PC-9 (cell line): ENCODE data around the gene CNNM4. TPM values are rescaled to one million over a fixed set of nuclear protein-coding genes. Genes with fewer than 3 reads are reported as not detected.

Experiments
- BruUV-seq: library from RNA; stranded (reverse); fragments of 400-500 nt; replicated peaks from 2 replicates; lab custom pipeline; 2021; lab: Mats Ljungman, UMichigan
- CTCF ChIA-PET: fragments of 300-600 bp; sonication (Branson Sonifier 250); formaldehyde crosslinking; loops from one replicate; lab custom pipeline; 2022; ENCODE audit warnings: antibody characterized with exemption; lab: Charles Lee
- POLR2A ChIA-PET: fragments of 300-600 bp; sonication (Branson Sonifier 250); formaldehyde crosslinking; loops from one replicate; lab custom pipeline; 2022; ENCODE audit warnings: antibody characterized with exemption; ENCODE audit not compliant: unreplicated experiment; lab: Charles Lee
- DNase-seq, 2 experiments: peaks; one replicate each; pipeline versions ENCODE4 v3.0.0 to v3.0.0-alpha.2; 2015 to 2022; ENCODE audit warnings: mixed read lengths in 1 of 2
- H2AFZ ChIP-seq: fragments of 200-600 bp; sonication (generic); 2 replicates; pipeline ENCODE4 v1.8.1; 2017; ENCODE audit warnings: antibody characterized with exemption
- H3F3A ChIP-seq: fragments of 200-600 bp; sonication (generic); 2 replicates; pipeline ENCODE4 v1.8.1; 2017; ENCODE audit warnings: antibody characterized with exemption, mild to moderate bottlenecking, low read depth; ENCODE audit not compliant: insufficient read depth
- H3K27ac ChIP-seq: fragments of 200-600 bp; sonication (generic); 2 replicates; pipeline ENCODE4 v1.6.1; 2016; ENCODE audit warnings: mixed run types
- H3K27me3 ChIP-seq: fragments of 200-600 bp; sonication (generic); 2 replicates; pipeline ENCODE4 v1.6.1; 2016; ENCODE audit warnings: low read depth, mixed run types; ENCODE audit not compliant: insufficient read depth
- H3K36me3 ChIP-seq: fragments of 200-600 bp; sonication (generic); 2 replicates; pipeline ENCODE4 v1.6.1; 2016; ENCODE audit warnings: low read depth, mixed run types
- H3K4me1 ChIP-seq: fragments of 200-600 bp; sonication (generic); replicated peaks from 2 replicates; pipeline ENCODE4 v1.6.1; 2016; ENCODE audit warnings: mixed run types; ENCODE audit not compliant: insufficient read depth
- H3K4me2 ChIP-seq: fragments of 200-600 bp; sonication (generic); 2 replicates; pipeline ENCODE4 v1.6.1; 2017; ENCODE audit warnings: mixed run types
- H3K4me3 ChIP-seq: fragments of 200-600 bp; sonication (generic); 2 replicates; pipeline ENCODE4 v1.6.1; 2016; ENCODE audit warnings: mixed run types
- H3K79me2 ChIP-seq: fragments of 200-600 bp; sonication (generic); 2 replicates; pipeline ENCODE4 v1.6.1; 2017; ENCODE audit warnings: low read depth, mixed run types
- H3K9me2 ChIP-seq: fragments of 200-600 bp; sonication (generic); 2 replicates; pipeline ENCODE4 v1.8.1; 2017; ENCODE audit warnings: mild to moderate bottlenecking; ENCODE audit not compliant: insufficient read depth
- H3K9me3 ChIP-seq: fragments of 200-600 bp; sonication (generic); 2 replicates; pipeline ENCODE4 v1.8.1; 2016; ENCODE audit warnings: low read depth; ENCODE audit not compliant: insufficient read depth
- H4K20me1 ChIP-seq: fragments of 200-600 bp; sonication (generic); 2 replicates; pipeline ENCODE4 v1.8.1; 2017; ENCODE audit not compliant: insufficient read depth
- CTCF ChIP-seq: fragments of 200-600 bp; sonication (generic); conservative IDR thresholded peaks from 2 replicates; pipeline ENCODE4 v1.6.1; 2017; ENCODE audit warnings: mixed run types, antibody characterized with exemption, mild to moderate bottlenecking, moderate library complexity
- EZH2 ChIP-seq: fragments of 200-600 bp; sonication (generic); IDR thresholded peaks from 2 replicates; pipeline ENCODE4 v1.8.0; 2017; ENCODE audit warnings: antibody characterized with exemption, low read depth
- intact Hi-C: fragments of 100-400 bp; cut with micrococcal nuclease; formaldehyde crosslinking; loops from one replicate; pipeline ENCODE4 v1.10.0; 2022; ENCODE audit not compliant: unreplicated experiment
- total RNA-seq: library from RNA; stranded (reverse); gene quantifications from 2 replicates; pipeline ENCODE4 v1.2.3, GENCODE V29; 2021

CNNM4 gene
- total RNA-seq, 1 experiment from 2014 or later: 31.4 TPM

GRCh38 chr2:96819876-96820511, 59.3 kb downstream of the CNNM4 start:
- H3F3A ChIP-seq: peaks cover 18% of the 10 kb centered on the region
- H3K27ac ChIP-seq: no peak overlapping the region
- no peaks in the 10 kb centered on the region for H3K9me3 ChIP-seq
- no TSS peak for BruUV-seq
- peaks cover 33% of the 10 kb centered on the region for H3K4me1 ChIP-seq
- TF ChIP-seq EZH2 (no peak), CTCF (no peak)
- POLR2A ChIA-PET: interaction anchor here (0.7 kb wide), 1 partner anchor 222 kb away, joined by 4 read pairs; no protein-coding TSS in a partner anchor
- DNase-seq: no peak
- H3K36me3 ChIP-seq: 0 out of 2 replicates have a peak, but pooled peaks cover 9% of the 10 kb centered on the region
- H3K4me3 ChIP-seq: no peak overlapping the region
- no peaks in the 10 kb centered on the region for H3K27me3 ChIP-seq
- H2AFZ ChIP-seq: no peak overlapping the region
- H3K9me2 ChIP-seq: no peaks in the 10 kb centered on the region
- intact Hi-C loops: loop anchor here (5.0 kb wide), 2 partner anchors 268 to 288 kb away; no protein-coding TSS in a partner anchor
- H3K79me2 ChIP-seq: peaks cover 55% of the 10 kb centered on the region
- CTCF ChIA-PET: no interaction called here
- peaks cover 28% of the 10 kb centered on the region for H4K20me1 ChIP-seq
- no peak overlapping the region for H3K4me2 ChIP-seq

DNA sequence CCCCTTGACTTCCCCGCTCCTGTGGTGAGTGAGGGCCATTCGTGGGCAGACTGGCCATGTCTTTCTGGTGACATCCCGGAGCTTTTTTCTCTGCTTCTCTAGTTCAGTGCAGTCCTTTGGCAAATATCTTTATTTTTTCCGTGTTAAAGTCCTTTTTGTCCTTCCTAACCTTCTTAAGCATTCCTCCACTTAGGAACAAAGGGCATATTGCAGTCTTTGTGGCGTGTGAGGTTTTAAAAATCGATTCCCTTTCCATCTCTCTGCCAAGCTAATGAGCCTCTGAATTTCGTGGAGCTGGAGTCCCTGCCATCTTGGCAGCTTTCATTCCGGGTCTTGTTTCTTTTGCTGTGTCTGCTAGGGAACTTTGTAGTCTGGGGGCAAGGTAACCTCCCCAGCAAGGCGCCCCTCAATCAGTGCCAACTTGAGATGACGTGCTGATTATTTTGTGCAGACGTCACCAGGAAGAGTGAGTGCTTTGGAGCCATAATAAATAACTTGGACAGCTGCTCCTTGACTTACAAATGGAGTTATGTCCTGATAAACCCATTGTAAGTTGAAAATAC, 60.5 kb downstream of the CNNM4 start:
- POLR2A ChIA-PET: interaction anchor here (0.6 kb wide), 1 partner anchor 520 kb away, joined by 3 read pairs; no protein-coding TSS in a partner anchor

GRCh38 chr2:96822786-96823185, 62.1 kb downstream of the CNNM4 start:
- Histone ChIP-seq H3K79me2 (peaks cover 47% of the 10 kb centered on the region), H3K9me3 (no peaks in the 10 kb centered on the region), H3K4me3 (no peak overlapping the region), H3K4me2 (no peak overlapping the region), H4K20me1 (peaks cover 25% of the 10 kb centered on the region), H3F3A (0 out of 2 replicates have a peak, but pooled peaks cover 10% of the 10 kb centered on the region), H3K27ac (no peak overlapping the region), H3K4me1 (peaks cover 24% of the 10 kb centered on the region), H3K9me2 (no peaks in the 10 kb centered on the region), H3K36me3 (0 out of 2 replicates have a peak, but pooled peaks cover 9% of the 10 kb centered on the region), H2AFZ (no peak overlapping the region), H3K27me3 (no peaks in the 10 kb centered on the region)
- no TSS peak for BruUV-seq
- CTCF ChIA-PET: no interaction called here
- POLR2A ChIA-PET: no interaction called here
- intact Hi-C loops: no loop called here
- no peak for DNase-seq
- TF ChIP-seq EZH2 (no peak), CTCF (no peak)

More for the DNA sequence above, 60.5 kb downstream of the CNNM4 start:
- H3K27ac ChIP-seq: no peak overlapping the region
- peaks cover 30% of the 10 kb centered on the region for H3K4me1 ChIP-seq
- no peak overlapping the region for H3K4me2 ChIP-seq
- H2AFZ ChIP-seq: no peak overlapping the region
- no peak for DNase-seq
- no peaks in the 10 kb centered on the region for H3K27me3 ChIP-seq
- TF ChIP-seq EZH2: no peak
- TF ChIP-seq CTCF: no peak
- H3K9me3 ChIP-seq: no peaks in the 10 kb centered on the region
- CTCF ChIA-PET: no interaction called here
- 0 out of 2 replicates have a peak, but pooled peaks cover 9% of the 10 kb centered on the region for H3K36me3 ChIP-seq
- H3K4me3 ChIP-seq: no peak overlapping the region
- 0 out of 2 replicates have a peak, but pooled peaks cover 10% of the 10 kb centered on the region for H3F3A ChIP-seq
- intact Hi-C loops: no loop called here
- no TSS peak for BruUV-seq
- H4K20me1 ChIP-seq: peaks cover 29% of the 10 kb centered on the region
- H3K9me2 ChIP-seq: no peaks in the 10 kb centered on the region
- peaks cover 55% of the 10 kb centered on the region for H3K79me2 ChIP-seq
